ENCODE measurements around the gene SPAG9.

- TF ChIP-seq CTCF (IDR thresholded peaks at IDR 0.05) (no peak), POLR2A (IDR thresholded peaks at IDR 0.05) (no peak)
Observed at GRCh38 chr17:50923611-50924010, 197.1 kb downstream of the SPAG9 start.
